Measurements from ENCODE around the gene ADSL.

Gene ADSL

GRCh38 chr22:40328546-40329456 is 17.5 kb upstream of the ADSL start:
- Histone ChIP-seq H3K27me3 (ENCODE audit: control insufficient read depth, insufficient read depth, low read length) (no peaks in the 10 kb centered on the region), H3K36me3 (ENCODE audit: control insufficient read depth, insufficient read depth, low read length) (no peaks in the 10 kb centered on the region), H3K9me3 (ENCODE audit: control insufficient read depth, insufficient read depth, low read length) (no peaks in the 10 kb centered on the region), H3K4me1 (ENCODE audit: control insufficient read depth, insufficient read depth, low read length) (peaks cover 5% of the 10 kb centered on the region), H3K27ac (ENCODE audit: low read length) (no peak overlapping the region), H3K4me3 (ENCODE audit: low read length) (no peak overlapping the region)
- WGBS (ENCODE audit: insufficient coverage, insufficient read length): 100% methylated on average over 2 of the region's 9 CpGs
- DNase-seq (ENCODE audit: low read depth, low spot score): no peak

GRCh38 chr22:40329466-40329865 is 16.8 kb upstream of the ADSL start:
- H3K4me3 ChIP-seq (ENCODE audit: low read length): no peak overlapping the region
- peaks cover 7% of the 10 kb centered on the region for H3K4me1 ChIP-seq (ENCODE audit: control insufficient read depth, insufficient read depth, low read length)
- no CpG with 5 or more reads among the region's 9 CpGs for WGBS (ENCODE audit: insufficient coverage, insufficient read length)

DNA sequence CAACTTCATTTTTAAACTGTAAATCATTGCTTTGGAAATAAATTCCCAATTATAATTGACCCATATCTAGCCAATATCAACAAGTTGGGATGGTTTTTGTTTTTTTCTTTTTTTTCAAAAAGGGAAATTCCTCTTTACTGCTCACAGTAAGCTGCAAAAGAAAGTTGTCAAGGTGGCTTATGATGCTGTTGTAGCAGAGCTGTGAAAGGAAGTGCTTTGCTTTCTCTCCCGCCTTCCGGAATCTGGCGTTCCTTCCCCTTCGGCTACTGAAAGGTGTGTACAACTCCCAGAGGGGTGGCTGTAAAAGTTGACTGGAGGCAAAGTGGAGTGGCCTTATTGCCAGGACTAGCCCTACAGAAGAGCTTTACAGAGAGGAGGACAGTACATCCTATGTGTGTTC is 16.2 kb upstream of the ADSL start:
- Histone ChIP-seq H3K27ac (ENCODE audit: low read length) (no peak overlapping the region), H3K4me1 (ENCODE audit: control insufficient read depth, insufficient read depth, low read length) (peaks cover 5% of the 10 kb centered on the region), H3K9me3 (ENCODE audit: control insufficient read depth, insufficient read depth, low read length) (no peaks in the 10 kb centered on the region), H3K27me3 (ENCODE audit: control insufficient read depth, insufficient read depth, low read length) (no peaks in the 10 kb centered on the region), H3K4me3 (ENCODE audit: low read length) (no peak overlapping the region), H3K36me3 (ENCODE audit: control insufficient read depth, insufficient read depth, low read length) (no peaks in the 10 kb centered on the region)
- no CpG with 5 or more reads among the region's 4 CpGs for WGBS (ENCODE audit: insufficient coverage, insufficient read length)
- DNase-seq (ENCODE audit: low read depth, low spot score): no peak

More at GRCh38 chr22:40329466-40329865, 16.8 kb upstream of the ADSL start:
- DNase-seq (ENCODE audit: low read depth, low spot score): no peak
- H3K36me3 ChIP-seq (ENCODE audit: control insufficient read depth, insufficient read depth, low read length): no peaks in the 10 kb centered on the region
- H3K27me3 ChIP-seq (ENCODE audit: control insufficient read depth, insufficient read depth, low read length): no peaks in the 10 kb centered on the region
- H3K9me3 ChIP-seq (ENCODE audit: control insufficient read depth, insufficient read depth, low read length): no peaks in the 10 kb centered on the region
- H3K27ac ChIP-seq (ENCODE audit: low read length): no peak overlapping the region

DNA sequence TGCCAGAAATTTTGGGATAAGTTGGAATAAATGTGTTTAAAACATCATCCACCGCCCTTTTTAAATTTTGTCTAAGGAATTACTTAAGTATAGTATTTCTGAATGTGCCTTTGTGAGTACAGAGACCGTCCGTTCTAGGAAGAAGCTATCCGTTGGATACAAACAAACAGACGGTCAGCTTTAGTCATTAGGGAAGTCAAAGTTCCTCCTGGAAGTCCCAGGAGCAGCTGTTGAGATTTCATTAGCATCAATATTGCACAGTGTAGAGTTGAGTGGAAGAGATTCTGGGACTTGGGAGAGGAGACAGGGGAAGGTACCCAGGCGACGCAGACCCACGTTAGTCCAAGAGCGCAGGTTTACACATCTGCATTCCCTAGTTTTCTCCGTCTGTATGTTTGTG is 15.7 kb upstream of the ADSL start:
- no peak for DNase-seq (ENCODE audit: low read depth, low spot score)
- no peak overlapping the region for H3K4me3 ChIP-seq (ENCODE audit: low read length)
- H3K9me3 ChIP-seq (ENCODE audit: control insufficient read depth, insufficient read depth, low read length): no peaks in the 10 kb centered on the region
- H3K4me1 ChIP-seq (ENCODE audit: control insufficient read depth, insufficient read depth, low read length): peaks cover 2% of the 10 kb centered on the region; the same call in 1 of the 2 replicates
- no peak overlapping the region for H3K27ac ChIP-seq (ENCODE audit: low read length)
- no peaks in the 10 kb centered on the region for H3K27me3 ChIP-seq (ENCODE audit: control insufficient read depth, insufficient read depth, low read length)
- no CpG with 5 or more reads among the region's 10 CpGs for WGBS (ENCODE audit: insufficient coverage, insufficient read length)
- no peaks in the 10 kb centered on the region for H3K36me3 ChIP-seq (ENCODE audit: control insufficient read depth, insufficient read depth, low read length)

- Histone ChIP-seq H3K9me3 (ENCODE audit: control insufficient read depth, insufficient read depth, low read length) (no peaks in the 10 kb centered on the region), H3K36me3 (ENCODE audit: control insufficient read depth, insufficient read depth, low read length) (no peaks in the 10 kb centered on the region), H3K4me1 (ENCODE audit: control insufficient read depth, insufficient read depth, low read length) (peaks cover 1% of the 10 kb centered on the region; the same call in 1 of the 2 replicates), H3K27me3 (ENCODE audit: control insufficient read depth, insufficient read depth, low read length) (no peaks in the 10 kb centered on the region), H3K27ac (ENCODE audit: low read length) (no peak overlapping the region), H3K4me3 (ENCODE audit: low read length) (no peak overlapping the region)
- DNase-seq (ENCODE audit: low read depth, low spot score): no peak
- WGBS (ENCODE audit: insufficient coverage, insufficient read length): no CpG with 5 or more reads among the region's 4 CpGs
Observed at GRCh38 chr22:40331706-40332105, 14.6 kb upstream of the ADSL start.

DNA sequence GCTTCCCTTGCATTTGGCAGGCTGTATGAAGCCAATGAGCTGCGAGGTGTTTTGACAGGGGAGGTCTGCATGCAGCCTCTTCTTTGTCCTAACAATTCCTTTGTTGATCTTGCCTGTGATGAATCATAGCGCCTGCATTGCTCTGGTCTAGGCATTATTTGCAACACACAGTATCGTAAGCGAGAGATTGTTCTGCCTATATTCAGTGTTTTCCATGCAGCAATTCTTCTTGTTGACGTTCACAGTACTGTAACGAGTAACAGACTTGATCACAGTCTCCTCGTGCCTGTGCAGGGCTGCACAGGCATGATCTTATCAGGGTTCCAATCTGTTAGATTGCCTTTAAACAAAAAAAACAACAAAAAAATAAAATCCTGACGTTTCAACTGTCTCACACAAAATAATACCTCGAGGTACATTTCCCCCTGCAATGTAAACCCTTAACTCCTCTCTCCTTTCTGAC is 13.9 kb upstream of the ADSL start:
- Histone ChIP-seq H3K4me1 (ENCODE audit: control insufficient read depth, insufficient read depth, low read length) (0 out of 2 replicates have a peak, but pooled peaks cover 1% of the 10 kb centered on the region), H3K27ac (ENCODE audit: low read length) (no peak overlapping the region), H3K36me3 (ENCODE audit: control insufficient read depth, insufficient read depth, low read length) (no peaks in the 10 kb centered on the region), H3K4me3 (ENCODE audit: low read length) (no peak overlapping the region), H3K9me3 (ENCODE audit: control insufficient read depth, insufficient read depth, low read length) (no peaks in the 10 kb centered on the region), H3K27me3 (ENCODE audit: control insufficient read depth, insufficient read depth, low read length) (no peaks in the 10 kb centered on the region)
- 100% methylated on average over 2 of the region's 9 CpGs for WGBS (ENCODE audit: insufficient coverage, insufficient read length)
- DNase-seq (ENCODE audit: low read depth, low spot score): no peak

GRCh38 chr22:40334060-40334459 is 12.2 kb upstream of the ADSL start:
- Histone ChIP-seq H3K27ac (ENCODE audit: low read length) (no peak overlapping the region), H3K36me3 (ENCODE audit: control insufficient read depth, insufficient read depth, low read length) (no peaks in the 10 kb centered on the region), H3K9me3 (ENCODE audit: control insufficient read depth, insufficient read depth, low read length) (no peaks in the 10 kb centered on the region), H3K4me3 (ENCODE audit: low read length) (no peak overlapping the region), H3K4me1 (ENCODE audit: control insufficient read depth, insufficient read depth, low read length) (0 out of 2 replicates have a peak, but pooled peaks cover 1% of the 10 kb centered on the region), H3K27me3 (ENCODE audit: control insufficient read depth, insufficient read depth, low read length) (no peaks in the 10 kb centered on the region)
- no CpG with 5 or more reads among the region's 2 CpGs for WGBS (ENCODE audit: insufficient coverage, insufficient read length)
- DNase-seq (ENCODE audit: low read depth, low spot score): no peak

GRCh38 chr22:40334899-40335298 is 11.4 kb upstream of the ADSL start:
- no peak overlapping the region for H3K4me3 ChIP-seq (ENCODE audit: low read length)
- no CpG with 5 or more reads among the region's 2 CpGs for whole genome bisulfite sequencing (ENCODE audit: insufficient coverage, insufficient read length)
- H3K27me3 ChIP-seq (ENCODE audit: control insufficient read depth, insufficient read depth, low read length): no peaks in the 10 kb centered on the region
- H3K27ac ChIP-seq (ENCODE audit: low read length): no peak overlapping the region
- H3K36me3 ChIP-seq (ENCODE audit: control insufficient read depth, insufficient read depth, low read length): no peaks in the 10 kb centered on the region
- no peak for DNase-seq (ENCODE audit: low read depth, low spot score)
- H3K4me1 ChIP-seq (ENCODE audit: control insufficient read depth, insufficient read depth, low read length): 0 out of 2 replicates have a peak, but pooled peaks cover 1% of the 10 kb centered on the region
- no peaks in the 10 kb centered on the region for H3K9me3 ChIP-seq (ENCODE audit: control insufficient read depth, insufficient read depth, low read length)

DNA sequence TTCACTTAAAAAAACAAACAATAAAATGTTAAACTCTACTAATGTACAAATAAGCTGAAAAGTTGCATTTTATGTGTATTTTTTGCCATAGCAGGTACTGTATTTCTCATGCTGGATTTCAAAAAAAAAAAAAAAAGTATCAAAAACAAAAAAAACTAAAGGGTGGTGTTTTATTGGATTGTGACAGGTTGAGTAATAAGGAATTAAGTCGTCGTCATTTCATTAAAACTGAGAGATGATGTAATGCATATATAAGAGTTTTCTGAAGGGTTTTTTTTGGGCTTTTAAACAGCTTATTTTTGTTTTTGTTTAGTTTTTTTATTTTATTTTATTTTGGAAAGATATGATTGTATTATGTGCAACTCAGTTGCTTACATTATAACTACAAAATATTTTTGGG is 10.9 kb upstream of the ADSL start:
- DNase-seq (ENCODE audit: low read depth, low spot score): no peak
- H3K36me3 ChIP-seq (ENCODE audit: control insufficient read depth, insufficient read depth, low read length): no peaks in the 10 kb centered on the region
- no peaks in the 10 kb centered on the region for H3K9me3 ChIP-seq (ENCODE audit: control insufficient read depth, insufficient read depth, low read length)
- WGBS (ENCODE audit: insufficient coverage, insufficient read length): 100% methylated on average over 2 of the region's 2 CpGs
- H3K4me3 ChIP-seq (ENCODE audit: low read length): no peak overlapping the region
- no peaks in the 10 kb centered on the region for H3K27me3 ChIP-seq (ENCODE audit: control insufficient read depth, insufficient read depth, low read length)
- H3K27ac ChIP-seq (ENCODE audit: low read length): no peak overlapping the region
- 0 out of 2 replicates have a peak, but pooled peaks cover 1% of the 10 kb centered on the region for H3K4me1 ChIP-seq (ENCODE audit: control insufficient read depth, insufficient read depth, low read length)

GRCh38 chr22:40340044-40340443 is 6.3 kb upstream of the ADSL start:
- Histone ChIP-seq H3K4me1 (ENCODE audit: control insufficient read depth, insufficient read depth, low read length) (no peaks in the 10 kb centered on the region), H3K27me3 (ENCODE audit: control insufficient read depth, insufficient read depth, low read length) (no peaks in the 10 kb centered on the region), H3K36me3 (ENCODE audit: control insufficient read depth, insufficient read depth, low read length) (no peaks in the 10 kb centered on the region), H3K9me3 (ENCODE audit: control insufficient read depth, insufficient read depth, low read length) (no peaks in the 10 kb centered on the region), H3K27ac (ENCODE audit: low read length) (no peak overlapping the region), H3K4me3 (ENCODE audit: low read length) (no peak overlapping the region)
- no CpG with 5 or more reads among the region's 5 CpGs for WGBS (ENCODE audit: insufficient coverage, insufficient read length)
- no peak for DNase-seq (ENCODE audit: low read depth, low spot score)
